MV-4-11 (cell line): ENCODE data around the gene OTOP2.
"Not testable (repeated sequence)": the region's sequence is repeated elsewhere in the genome, so short reads cannot be mapped to it uniquely, and the experiment has no call there.

Source experiments
- DNase-seq: peaks from one replicate; lab custom pipeline; 2025; lab: John Stamatoyannopoulos, UW

Gene OTOP2

DNA sequence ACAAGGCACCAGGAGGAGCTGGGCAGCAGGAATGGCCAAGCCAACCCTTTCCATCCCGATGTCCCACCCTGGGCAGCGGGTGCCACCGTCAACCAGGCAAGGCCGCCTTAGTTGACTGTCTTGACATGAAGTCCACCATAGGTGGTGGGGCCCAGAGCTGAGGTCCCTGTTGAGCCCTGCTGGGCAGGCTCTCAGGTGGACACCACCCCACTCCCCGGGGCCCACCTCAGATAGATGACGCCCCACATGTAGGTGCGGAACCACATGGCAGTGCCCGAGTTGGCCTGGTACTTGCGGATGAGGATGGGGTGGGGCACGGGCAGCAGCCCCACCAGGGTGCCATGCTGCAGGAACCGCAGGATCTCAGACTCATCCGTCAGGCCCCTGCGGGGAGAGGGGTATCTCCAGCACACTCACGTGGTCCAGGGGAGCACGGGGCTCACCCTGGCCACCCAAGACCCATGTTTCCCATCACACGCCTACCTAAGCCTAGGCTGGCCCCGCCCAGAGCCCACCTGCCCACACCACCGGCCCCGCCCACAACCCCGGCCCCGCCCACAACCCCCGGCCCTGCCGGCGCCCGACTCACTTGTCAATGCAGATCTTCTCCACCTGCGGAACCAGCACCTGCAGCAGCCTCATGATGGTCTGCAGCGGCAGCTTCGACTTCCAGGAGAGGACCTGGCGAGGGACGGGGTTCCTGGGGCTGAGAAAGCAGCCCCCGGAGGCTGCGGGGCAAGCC is 27.8 kb downstream of the OTOP2 start:
- no peak for DNase-seq

- no peak for DNase-seq
Measured at GRCh38 chr17:74952431-74953133, 28.5 kb downstream of the OTOP2 start.

GRCh38 chr17:74953134-74953687 is 29.1 kb downstream of the OTOP2 start:
- no peak for DNase-seq

DNA sequence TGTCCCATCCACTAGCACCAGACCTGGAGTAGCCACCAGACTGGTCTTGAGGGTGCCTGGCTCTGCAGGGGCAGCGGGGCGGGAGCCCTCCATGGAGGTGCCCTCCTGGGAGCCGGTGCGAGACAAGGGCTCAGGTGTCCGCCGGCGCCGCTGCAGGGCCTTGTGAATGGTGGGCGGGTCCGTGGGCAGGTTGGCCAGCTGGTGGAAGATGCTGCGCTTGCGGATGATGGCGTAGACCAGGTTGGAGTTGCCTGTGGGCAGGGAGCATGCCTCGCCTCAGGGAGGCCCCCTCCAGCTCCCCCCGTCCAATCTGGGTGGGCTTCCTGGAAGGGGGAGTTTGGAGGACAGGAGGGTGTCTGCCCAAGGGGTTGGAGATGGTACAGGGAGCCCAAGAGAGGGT is 30.0 kb downstream of the OTOP2 start:
- DNase-seq = no peak

DNA sequence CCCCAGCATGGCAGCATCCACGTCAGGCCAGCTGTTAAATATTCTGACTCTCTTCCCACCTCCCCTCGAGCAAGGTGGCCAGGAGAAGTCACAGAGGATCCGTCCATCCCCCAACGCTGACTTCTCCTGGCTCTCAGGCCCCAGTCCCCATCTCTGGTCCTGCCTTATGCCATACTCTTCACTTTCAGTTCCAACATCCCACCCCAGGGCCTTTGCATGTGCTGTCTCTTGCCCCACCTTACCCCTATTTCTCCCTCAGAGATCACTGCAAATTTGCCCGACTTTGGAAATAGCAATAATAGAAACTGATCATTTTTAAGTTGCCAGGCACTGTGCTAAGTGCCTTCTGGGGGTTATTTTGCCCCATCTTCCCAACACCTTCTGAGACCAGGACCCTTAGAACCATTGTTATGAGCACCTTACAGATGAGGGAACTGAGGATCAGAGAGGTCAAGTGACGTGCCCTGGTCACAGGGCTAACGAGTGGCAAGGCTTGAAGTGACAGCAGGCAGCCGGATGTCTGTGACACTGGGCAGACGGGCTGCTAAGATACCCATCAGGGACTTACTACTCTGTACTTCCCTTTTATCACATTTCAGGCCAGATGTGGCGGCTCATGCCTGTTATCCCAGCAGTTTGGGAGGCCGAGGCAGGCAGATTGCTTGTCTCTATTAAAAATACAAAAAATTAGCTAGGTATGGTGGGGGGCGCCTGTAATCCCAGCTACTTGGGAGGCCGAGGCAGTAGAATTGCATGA is 30.8 kb downstream of the OTOP2 start:
- DNase-seq = peak; percentile 64

DNA sequence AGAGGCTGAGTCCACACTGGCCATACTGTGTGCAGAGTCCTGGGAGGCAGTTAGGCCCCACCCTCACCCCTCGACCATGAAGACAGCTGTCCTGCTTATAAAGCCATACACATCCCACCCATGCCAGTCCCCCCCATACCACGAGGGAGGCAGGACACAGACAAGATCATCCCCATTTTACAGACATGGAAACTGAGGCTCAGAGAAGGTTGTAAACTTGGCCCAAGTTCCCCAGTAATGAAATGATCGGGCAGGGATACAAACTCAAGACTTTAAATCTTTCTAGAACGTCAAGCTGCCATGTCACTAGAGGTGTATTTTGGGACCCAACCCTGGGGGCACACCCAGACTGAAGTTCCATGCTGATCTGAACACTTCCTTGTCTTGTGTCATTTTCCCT is 32.0 kb downstream of the OTOP2 start:
- DNase-seq = no peak

GRCh38 chr17:74957935-74958740 is 34.1 kb downstream of the OTOP2 start:
- peak; percentile 23 for DNase-seq

- no peak for DNase-seq
Measured at GRCh38 chr17:74959826-74960515, 35.9 kb downstream of the OTOP2 start.

GRCh38 chr17:74960570-74961342 is 36.7 kb downstream of the OTOP2 start:
- DNase-seq = peak; percentile 67

DNA sequence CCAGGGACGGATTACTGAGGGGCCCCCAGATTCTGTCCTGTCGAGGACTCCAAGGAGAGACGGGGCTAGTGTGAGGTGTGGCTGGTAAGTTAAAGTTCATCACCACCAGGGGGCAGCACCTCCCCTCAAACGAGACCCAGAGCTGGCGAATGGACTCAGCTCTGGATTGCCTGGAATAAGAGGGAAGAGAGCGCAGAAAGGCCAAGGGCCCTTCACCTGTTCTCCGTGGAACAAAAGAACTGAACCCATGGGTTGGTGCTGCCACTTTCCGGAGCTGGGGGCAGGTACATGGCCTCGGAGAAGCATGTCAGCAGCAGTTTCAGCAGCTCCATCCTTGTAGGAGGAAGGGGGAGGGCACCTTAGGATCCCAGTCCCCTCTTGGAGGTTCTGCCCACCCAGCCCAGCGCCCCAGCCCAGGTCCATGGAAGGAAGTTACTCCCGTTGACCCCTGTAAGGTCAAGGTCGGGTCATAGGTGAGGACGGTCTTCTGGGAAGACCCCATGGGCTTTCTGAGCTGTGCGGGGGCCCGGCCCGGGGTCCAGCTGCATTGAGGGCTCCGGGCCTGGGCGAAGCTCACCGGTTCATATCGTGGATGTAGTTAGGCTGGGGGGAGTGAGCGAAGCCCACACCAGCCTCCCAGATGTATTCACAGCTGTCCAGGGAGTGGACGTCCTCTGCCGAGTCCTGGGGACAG is 37.7 kb downstream of the OTOP2 start:
- peak; percentile 64 for DNase-seq

DNA sequence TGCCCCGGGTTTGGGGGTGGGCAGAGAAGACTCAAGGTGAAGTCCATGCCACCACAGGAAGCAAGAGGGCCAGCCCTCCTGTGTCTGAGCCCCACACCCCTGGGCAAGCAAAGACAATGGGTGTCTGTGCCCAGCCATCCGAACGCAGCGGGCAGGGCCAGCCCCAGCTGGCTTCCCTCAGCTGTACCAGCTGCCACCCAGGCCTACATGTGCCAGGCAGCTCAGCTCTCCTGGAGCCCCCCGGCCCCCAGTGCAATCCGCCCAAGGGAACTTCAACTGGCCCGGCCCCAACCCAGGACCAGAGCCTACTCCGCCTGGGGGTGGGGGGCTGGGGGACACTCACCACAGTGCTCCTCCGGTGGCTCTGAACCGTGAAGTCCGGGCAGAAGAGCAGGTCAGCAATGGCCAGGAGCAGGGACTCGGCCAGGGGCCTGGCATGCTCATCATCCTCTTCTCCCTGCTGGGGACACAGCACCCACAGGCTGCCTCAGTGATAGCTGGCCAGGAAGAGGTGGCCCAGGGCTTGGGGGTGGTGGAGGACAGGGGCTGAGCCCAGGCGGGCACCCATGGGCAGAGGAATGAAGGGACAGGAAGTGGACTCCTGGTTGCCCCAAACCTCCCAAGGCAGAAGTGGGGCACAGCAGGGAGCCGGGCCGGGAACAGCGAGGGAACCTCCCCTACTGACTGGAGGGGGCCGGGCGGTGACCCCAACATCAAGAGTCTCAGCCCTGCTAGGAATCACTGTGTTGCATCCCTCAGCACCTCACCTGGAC is 38.7 kb downstream of the OTOP2 start:
- no peak for DNase-seq

DNA sequence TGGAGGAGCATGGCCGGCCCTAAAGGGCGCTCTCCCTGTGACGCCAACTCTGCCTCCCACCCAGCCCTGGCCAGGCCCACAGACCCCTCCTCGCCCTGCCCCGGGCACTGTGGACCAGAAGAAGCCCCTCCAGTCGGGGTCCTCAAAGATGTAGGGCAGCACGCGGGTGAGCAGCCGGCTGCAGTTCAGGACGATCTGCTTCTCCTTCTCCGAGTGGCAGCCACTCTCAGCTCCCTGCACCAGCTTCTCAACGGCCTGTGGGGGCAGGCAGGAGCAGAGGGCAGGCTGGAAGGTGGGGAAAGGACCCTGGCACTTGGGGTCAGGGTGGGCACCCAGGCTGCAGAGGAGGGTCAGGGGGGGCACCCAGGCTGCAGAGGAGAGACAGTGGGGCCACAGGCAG is 39.6 kb downstream of the OTOP2 start:
- no peak for DNase-seq

DNA sequence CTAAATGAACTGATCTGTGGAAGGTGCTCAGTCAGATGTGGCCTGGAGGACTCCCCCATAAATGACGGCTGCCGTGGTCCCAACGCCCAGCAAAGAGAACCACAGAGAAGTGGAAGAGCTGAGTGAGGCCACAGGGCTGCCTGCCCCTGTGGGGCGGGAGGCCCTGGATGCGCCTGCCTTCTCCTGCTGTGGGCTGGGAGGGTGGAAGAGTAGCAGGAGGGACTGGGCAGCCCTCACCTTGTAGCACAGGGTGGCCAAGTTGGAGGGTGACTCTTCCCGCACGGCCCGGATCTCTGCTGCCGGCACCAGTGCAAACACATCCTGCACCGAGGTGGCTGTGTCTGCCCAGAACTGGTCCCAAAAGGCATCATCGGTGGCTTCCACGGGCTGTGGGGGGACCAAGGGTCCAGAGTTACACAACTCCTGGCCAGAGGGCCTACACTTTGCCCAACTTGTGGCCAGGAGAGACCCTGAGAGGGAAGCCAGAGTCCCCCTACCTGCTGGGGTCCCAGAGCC is 40.2 kb downstream of the OTOP2 start:
- DNase-seq = no peak

- DNase-seq = no peak
Measured at GRCh38 chr17:74964988-74965622, 41.0 kb downstream of the OTOP2 start.

DNA sequence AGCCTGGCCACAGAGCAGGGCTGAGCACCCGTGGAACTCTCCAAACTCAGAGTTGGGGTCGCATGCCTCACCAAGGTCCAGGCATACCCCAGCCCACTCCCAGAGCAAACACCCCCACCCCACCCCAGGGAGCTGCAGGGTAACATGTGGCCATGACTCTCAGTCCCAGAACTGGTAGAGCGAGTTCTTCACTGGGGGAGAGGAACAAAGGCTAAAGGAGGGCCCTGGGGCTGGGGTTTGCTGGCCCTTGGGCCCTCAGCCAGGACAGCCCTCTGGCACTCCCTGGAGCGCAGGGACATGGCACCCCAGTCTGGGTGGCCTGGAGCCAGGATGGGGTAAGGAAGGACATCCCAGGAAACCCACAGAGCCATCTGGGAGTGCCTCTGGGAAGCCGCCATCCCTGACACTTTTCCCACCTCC is 44.3 kb downstream of the OTOP2 start:
- DNase-seq = no peak

DNA sequence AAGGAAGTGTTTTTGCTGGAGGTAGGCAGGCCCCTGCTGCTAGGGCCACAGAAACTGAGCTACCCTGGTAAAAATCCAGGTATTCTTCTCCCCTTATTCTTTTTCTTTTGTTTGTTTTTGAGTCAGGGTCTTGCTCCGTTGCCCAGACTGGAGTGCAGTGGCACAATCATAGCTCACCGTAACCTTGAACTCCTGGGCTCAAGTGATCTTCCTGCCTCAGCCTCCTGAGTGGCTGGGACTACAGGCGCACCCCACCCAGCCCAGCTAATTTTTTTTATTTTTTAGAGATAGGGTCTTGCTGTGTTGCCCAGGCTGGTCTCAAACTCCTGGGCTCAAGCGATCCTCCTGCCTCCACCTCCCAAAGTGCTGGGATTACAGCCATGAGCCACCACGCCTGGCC is 45.4 kb downstream of the OTOP2 start:
- not testable (repeated sequence) for DNase-seq

DNA sequence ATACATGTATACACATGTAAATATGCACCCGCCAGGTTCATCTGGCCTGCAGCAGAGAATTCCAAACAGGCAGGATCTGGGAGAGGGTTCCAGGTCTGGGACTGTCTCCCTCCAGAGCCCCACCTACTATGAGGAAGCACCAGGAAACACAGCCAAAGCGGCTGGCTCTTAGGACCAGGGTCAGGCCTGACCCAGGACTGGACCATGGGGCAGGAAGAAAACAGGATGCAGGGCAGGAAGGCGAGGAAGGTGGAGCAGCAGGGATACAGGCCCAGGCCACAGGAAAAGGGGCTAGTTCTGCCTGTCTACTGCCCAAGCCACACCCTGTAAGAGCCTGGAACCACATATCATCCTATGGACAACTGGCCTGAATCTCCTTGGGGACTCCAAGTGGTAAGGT is 46.3 kb downstream of the OTOP2 start:
- DNase-seq = no peak
